GM18498 (cell line): Measurements from ENCODE around the gene RAD23B.
A peak's percentile ranks its signal among the peaks of the same experiment; 100 is the strongest.

Source experiments
- ATAC-seq: cut with Tn5 transposase; IDR thresholded peaks from one replicate; pipeline ENCODE4 v1.9.1; 2021; ENCODE audit warnings: mild to moderate bottlenecking, moderate library complexity; ENCODE audit not compliant: unreplicated experiment

The RAD23B gene

DNA sequence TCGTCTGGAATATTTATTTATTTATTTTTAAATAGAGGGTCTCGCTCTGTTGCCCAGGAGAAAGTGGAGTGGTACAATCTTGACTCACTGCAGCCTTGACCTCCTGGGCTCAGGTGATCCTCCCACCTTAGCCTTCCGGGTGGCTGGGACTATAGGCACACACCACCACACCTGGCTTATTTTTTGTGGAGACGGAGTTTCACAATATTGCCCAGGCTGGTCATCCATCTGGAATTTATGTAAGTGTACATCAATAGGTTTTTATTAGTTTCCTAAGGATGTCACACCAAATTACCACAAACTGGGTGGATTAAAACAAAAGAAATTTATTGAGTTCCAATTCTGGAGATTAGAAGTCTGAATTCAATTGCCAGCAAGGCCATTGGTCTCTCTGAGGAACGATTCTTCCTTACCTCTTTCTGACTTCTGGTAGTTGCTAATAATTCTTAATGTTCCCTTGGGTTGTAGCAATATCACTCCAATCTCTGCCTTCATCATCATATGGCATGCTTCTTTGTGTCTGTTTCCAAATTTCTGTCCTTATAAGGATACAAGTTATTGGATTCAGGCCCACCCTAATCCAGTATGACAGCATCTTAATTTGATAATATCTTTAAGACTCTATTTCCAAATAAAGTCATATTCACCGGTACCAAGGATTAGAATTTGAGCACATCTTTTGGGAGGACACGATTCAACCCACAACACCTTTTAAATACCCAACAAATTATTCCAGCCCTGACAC lies 16.3 kb upstream of the RAD23B start:
- no peak for ATAC-seq

DNA sequence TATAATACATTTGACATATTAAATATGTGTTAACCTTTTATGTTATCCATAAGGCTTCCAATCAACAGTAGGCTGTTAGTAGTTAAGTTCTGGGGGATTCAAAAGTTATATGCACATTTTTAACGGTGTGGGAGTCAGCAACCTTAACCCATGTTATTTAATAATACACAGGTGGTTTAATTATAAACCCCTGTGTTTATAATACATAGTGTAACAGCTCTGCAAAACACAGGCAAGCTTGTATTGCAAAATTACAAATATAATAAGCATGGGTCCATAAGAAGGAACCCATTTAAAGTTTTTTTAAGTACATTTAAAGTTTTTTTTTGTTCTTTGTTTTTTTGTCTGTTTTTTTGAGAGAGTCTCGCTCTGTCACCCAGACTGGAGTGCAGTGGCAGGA lies 14.5 kb upstream of the RAD23B start:
- no peak for ATAC-seq

DNA sequence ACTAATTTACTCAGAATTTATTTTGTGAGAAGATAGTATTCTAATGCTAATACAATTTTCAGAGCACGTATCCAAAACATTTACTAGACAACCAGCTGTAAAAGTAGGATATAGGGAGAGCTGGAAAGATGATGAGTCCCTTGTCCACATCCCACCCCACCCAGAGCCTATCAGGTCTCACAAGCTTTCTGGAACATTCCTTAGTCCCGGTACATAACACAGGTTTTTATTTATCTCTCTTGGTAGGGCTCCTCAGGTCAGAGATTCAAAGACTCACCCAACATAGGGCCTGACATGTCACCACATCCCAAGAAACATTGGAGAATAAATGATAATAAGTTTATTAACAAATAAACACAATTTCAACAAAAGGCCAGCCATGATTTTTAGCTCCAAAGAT lies 13.8 kb upstream of the RAD23B start:
- ATAC-seq = no peak

GRCh38 chr9:107269681-107270080 lies 13.4 kb upstream of the RAD23B start:
- ATAC-seq = no peak

GRCh38 chr9:107270082-107270481 lies 13.0 kb upstream of the RAD23B start:
- ATAC-seq = no peak

- no peak for ATAC-seq
Measured at GRCh38 chr9:107270580-107270979, 12.5 kb upstream of the RAD23B start.

GRCh38 chr9:107273634-107274033 lies 9.4 kb upstream of the RAD23B start:
- no peak for ATAC-seq

DNA sequence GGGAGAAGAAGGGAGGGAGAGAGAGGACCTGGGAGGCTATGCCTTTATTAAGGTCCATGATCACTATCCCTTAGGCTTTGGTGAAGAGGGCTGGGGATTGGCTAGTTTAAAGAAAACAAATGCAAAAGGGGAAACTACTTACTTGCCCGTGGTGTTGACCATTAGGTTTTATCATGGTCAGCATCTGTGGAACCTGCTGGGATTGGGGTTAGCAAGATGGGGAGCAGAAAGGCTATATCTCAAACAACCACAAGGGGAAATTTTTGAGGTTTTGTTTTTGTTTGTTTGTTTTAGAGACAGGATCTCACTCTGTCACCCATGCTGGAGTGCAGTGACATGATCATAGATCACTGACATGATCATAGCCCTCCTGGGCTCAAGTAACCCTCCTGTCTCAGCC lies 9.0 kb upstream of the RAD23B start:
- ATAC-seq = no peak

DNA sequence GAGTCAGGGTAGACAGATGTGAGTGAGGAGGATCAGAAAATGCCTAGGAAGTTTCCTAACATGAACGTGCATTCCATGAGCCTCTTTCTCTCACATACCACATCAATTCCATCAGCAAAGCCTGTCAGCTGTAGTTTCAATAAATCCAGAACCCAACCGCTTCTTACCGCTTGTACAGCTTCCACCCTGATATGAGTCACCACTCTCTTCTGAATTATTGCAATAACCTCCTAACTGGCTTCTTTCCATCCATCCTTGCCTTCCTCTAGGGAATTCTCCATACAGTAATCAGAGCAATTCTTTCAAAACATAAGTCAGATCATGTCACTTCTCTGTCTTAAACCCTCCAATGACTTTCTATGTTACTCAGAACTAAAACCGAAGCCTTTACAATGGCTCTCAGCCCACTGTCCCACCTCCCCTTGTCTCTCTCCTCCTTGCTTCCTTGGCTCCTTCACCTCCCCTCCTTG lies 8.1 kb upstream of the RAD23B start:
- ATAC-seq = no peak

DNA sequence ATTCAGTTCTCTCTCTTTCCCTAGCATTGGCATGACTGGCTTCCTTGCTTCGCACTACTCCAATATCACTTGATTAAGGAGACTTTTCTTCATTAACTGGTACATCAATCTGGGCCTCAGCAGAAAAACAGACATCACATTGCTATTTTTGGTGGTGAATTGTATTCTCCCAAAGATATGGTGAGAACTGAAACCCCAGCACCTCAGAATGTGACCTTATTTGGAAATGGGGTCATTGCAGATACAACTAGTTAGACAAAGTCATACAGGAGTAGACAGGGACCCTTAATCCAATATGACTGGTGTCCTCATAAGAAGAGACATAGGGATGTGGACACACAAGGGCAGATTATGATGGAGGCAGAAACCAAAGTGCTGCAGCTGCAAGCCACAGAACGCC lies 7.5 kb upstream of the RAD23B start:
- ATAC-seq = no peak

DNA sequence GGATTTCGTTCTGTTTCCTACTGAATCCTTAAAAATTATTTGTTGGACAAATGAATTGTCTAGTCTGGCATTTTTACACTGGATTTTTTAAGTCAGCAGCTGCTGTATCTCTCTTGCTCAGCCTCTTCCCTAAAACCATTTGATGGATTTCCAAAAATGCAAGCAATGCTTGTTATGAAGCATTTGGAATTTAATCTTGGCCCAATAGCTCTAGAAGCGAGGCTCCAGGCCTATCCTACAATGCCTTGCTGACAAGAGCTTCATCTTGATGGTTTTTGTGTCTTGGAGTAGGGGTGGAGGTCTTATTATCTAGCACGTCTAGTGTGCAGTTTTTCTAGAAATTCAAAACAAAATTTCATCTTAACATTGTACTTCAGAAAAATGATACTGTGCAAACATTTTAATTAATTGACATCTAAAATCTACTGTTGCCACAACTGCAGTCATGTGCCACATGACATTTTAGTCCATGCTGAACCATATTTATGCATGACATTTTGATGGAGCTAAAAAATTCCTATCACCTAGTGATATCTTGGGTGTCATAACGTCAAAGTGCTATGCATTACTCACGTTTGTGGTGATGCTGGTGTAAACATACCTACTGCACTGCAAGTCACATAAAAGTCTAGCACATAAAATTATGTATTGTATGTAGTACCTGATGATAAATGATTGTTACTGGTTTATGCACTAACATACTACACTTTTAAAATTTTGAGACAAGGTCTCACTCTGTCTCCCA lies 5.9 kb upstream of the RAD23B start:
- no peak for ATAC-seq

- no peak for ATAC-seq
Measured at GRCh38 chr9:107277801-107278200, 5.3 kb upstream of the RAD23B start.

- ATAC-seq = no peak
Measured at GRCh38 chr9:107279086-107279485, 4.0 kb upstream of the RAD23B start.

GRCh38 chr9:107280543-107280942 lies 2.5 kb upstream of the RAD23B start:
- no peak for ATAC-seq

DNA sequence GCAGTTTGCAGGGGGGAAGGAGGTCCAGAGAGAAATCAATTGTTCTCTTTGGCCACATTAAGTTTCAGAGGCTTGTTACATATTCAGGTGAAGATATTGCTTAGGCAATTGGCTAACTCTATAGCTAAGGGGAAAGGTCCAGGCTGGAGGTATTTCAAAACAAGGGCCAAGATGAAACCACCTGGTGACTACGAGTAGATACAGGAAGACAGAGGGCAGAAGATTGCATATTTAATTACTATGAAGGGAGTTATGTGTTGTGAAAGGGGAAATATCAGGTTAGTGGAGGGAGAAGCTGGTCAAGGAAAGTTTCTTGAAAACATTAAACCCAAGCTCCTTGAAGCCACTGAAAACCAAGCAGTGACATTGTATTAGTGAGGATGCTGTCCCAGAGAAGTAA lies 1.9 kb upstream of the RAD23B start:
- no peak for ATAC-seq

GRCh38 chr9:107281922-107282667 lies 984 bp upstream of the RAD23B start:
- ATAC-seq = no peak

DNA sequence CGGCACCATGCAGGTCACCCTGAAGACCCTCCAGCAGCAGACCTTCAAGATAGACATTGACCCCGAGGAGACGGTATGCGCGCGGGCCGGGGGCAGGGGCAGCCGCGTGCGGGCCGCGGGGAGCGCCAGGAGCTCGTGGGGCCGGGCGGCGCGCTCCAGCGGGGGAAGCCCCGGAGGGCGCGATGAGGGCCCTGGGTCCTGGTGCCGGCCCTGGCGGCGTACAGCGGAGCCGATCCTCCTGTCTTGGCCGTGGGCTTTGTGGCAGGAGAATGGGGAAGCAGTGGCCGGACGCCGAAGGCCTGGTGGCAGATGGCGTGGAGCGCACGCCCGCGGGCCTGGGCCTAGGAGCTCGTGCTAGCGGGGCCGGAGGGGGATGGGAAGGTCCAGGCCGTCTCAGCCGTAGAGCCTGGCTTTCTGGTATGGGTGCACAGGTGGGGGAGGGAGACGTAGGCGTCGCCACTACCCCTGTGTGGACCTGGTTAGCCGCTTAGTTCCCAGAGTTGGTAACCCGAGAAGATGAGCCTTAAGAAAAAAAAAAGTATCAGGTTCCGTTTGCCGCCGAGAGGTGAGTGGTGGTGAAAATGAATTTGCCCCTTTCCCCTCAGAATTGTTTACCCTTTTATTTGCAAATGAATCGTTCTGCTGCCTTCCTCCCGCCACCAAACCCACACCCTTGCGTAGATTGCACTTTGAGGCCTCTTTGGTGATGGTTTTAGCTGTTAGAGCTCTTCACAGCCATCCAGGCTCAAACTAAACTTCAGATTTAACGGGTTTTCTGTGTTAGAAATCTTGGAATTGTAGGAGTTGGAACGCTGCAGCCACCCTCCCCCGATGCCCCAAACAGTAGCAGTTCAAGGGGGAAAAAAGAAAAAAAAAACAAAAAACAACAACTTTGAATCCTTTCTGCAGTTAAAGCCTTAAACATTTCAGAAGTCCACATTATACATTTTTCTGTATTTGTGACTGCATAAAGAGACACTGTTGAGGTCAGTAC lies 841 bp downstream of the RAD23B start:
- ATAC-seq = peak; percentile 49

- no peak for ATAC-seq
Measured at GRCh38 chr9:107284636-107285035, 1.6 kb downstream of the RAD23B start.

- ATAC-seq = no peak
Measured at GRCh38 chr9:107285286-107285685, 2.2 kb downstream of the RAD23B start.

DNA sequence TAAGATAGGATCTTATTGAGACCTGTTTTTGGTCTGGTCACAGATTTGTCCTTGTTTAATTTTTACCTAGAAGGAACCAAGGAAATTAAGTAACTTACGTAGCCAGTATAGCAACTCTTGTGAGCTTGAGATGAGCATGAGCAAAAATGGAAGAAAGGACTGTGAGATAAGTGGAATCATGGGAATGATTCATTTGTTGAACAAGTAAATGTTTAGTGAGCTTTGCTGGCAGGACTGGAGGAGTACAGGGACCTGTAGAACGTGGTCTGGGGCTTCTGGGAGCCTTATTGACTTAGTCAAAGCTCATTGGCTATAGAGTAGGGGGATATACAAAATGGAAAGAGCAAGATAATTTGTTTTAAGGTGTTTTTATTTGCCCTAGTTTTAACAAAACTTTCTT lies 3.0 kb downstream of the RAD23B start:
- ATAC-seq = no peak

DNA sequence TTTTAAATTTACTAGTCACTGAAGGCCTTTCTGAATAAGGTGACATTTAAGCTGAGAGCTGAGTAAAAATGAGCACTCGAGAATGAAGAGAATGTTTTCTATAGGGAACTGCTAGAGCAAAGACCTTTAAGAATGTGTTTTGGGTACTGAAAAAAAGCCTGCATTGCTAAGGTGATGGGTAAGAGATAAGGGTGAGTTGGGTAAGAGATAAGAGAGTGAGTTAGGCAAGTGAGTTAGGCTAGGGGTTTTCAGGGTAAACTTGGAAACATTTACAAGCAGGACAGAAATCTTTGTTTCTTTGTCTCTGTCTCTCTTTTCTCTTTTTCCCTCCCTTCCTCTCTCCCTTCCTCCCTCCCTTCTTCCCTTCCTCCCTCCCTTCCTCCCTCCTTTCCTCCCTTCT lies 5.6 kb downstream of the RAD23B start:
- no peak for ATAC-seq
